Epithelial cell of prostate (primary cell): Measurements from ENCODE around the gene FEM1A.
"Not testable (repeated sequence)": the region's sequence is repeated elsewhere in the genome, so short reads cannot be mapped to it uniquely, and the experiment has no call there.

Source experiments
- DNase-seq: peaks from one replicate; pipeline ENCODE4 v3.0.0-alpha.2; 2011; ENCODE audit warnings: low read depth, low spot score
- H3K27ac ChIP-seq: fragments of 450-650 bp; 2 replicates; pipeline ENCODE4 v1.5.1; 2017; ENCODE audit warnings: mild to moderate bottlenecking

FEM1A gene

GRCh38 chr19:4773047-4773640 lies 18.4 kb upstream of the FEM1A start:
- no peak overlapping the region for H3K27ac ChIP-seq
- no peak for DNase-seq

GRCh38 chr19:4774136-4774535 lies 17.4 kb upstream of the FEM1A start:
- no peak for DNase-seq
- no peak overlapping the region for H3K27ac ChIP-seq

GRCh38 chr19:4775627-4776152 lies 15.8 kb upstream of the FEM1A start:
- DNase-seq: no peak
- H3K27ac ChIP-seq: no peak overlapping the region

- no peak overlapping the region for H3K27ac ChIP-seq
- DNase-seq: no peak
Observed at GRCh38 chr19:4776436-4777211, 14.9 kb upstream of the FEM1A start.

- DNase-seq, H3K27ac ChIP-seq: not testable (repeated sequence)
Observed at GRCh38 chr19:4778124-4778523, 13.4 kb upstream of the FEM1A start.

- no peak overlapping the region for H3K27ac ChIP-seq
- no peak for DNase-seq
Observed at GRCh38 chr19:4780860-4781259, 10.7 kb upstream of the FEM1A start.

GRCh38 chr19:4781801-4782200 lies 9.7 kb upstream of the FEM1A start:
- no peak for DNase-seq
- H3K27ac ChIP-seq: no peak overlapping the region

GRCh38 chr19:4786412-4787016 lies 5.0 kb upstream of the FEM1A start:
- not testable (repeated sequence) for H3K27ac ChIP-seq

GRCh38 chr19:4792019-4792865 lies 708 bp downstream of the FEM1A start:
- peak overlapping the region; percentile 81 for H3K27ac ChIP-seq

More at GRCh38 chr19:4786412-4787016, 5.0 kb upstream of the FEM1A start:
- DNase-seq: not testable (repeated sequence)

GRCh38 chr19:4792866-4793195 lies 1.3 kb downstream of the FEM1A start:
- not testable (repeated sequence) for H3K27ac ChIP-seq

More at GRCh38 chr19:4792019-4792865, 708 bp downstream of the FEM1A start:
- not testable (repeated sequence) for DNase-seq

GRCh38 chr19:4793278-4793677 lies 1.7 kb downstream of the FEM1A start:
- DNase-seq, H3K27ac ChIP-seq: not testable (repeated sequence)

More at GRCh38 chr19:4792866-4793195, 1.3 kb downstream of the FEM1A start:
- not testable (repeated sequence) for DNase-seq

- H3K27ac ChIP-seq: peak overlapping the region; percentile 66
- DNase-seq: peak; percentile 45
Observed at GRCh38 chr19:4794971-4795370, 3.4 kb downstream of the FEM1A start.

GRCh38 chr19:4795400-4795799 lies 3.9 kb downstream of the FEM1A start:
- DNase-seq: no peak
- H3K27ac ChIP-seq: peak overlapping the region; percentile 66

- peak; percentile 78 for DNase-seq
Observed at GRCh38 chr19:4800591-4801081, 9.1 kb downstream of the FEM1A start.

GRCh38 chr19:4801085-4801619 lies 9.6 kb downstream of the FEM1A start:
- H3K27ac ChIP-seq: peak overlapping the region; percentile 65
- DNase-seq: no peak

More at GRCh38 chr19:4800591-4801081, 9.1 kb downstream of the FEM1A start:
- H3K27ac ChIP-seq: peak overlapping the region; percentile 65

GRCh38 chr19:4802711-4803110 lies 11.2 kb downstream of the FEM1A start:
- DNase-seq: no peak
- no peak overlapping the region for H3K27ac ChIP-seq

GRCh38 chr19:4803736-4804695 lies 12.5 kb downstream of the FEM1A start:
- no peak overlapping the region for H3K27ac ChIP-seq
- DNase-seq: no peak

GRCh38 chr19:4805140-4805539 lies 13.6 kb downstream of the FEM1A start:
- DNase-seq, H3K27ac ChIP-seq: not testable (repeated sequence)

GRCh38 chr19:4806384-4806783 lies 14.8 kb downstream of the FEM1A start:
- no peak for DNase-seq
- no peak overlapping the region for H3K27ac ChIP-seq
